H9 (cell line): ENCODE data around the gene HACE1. TPM values are rescaled to one million over a fixed set of nuclear protein-coding genes. Genes with fewer than 3 reads are reported as not detected.
"Not testable (repeated sequence)": the region's sequence is repeated elsewhere in the genome, so short reads cannot be mapped to it uniquely, and the experiment has no call there.

Experiments
- DNase-seq: peaks from one replicate; pipeline ENCODE4 v3.0.0-alpha.2; 2017
- H2AFZ ChIP-seq: one replicate; pipeline ENCODE4 v1.6.1; 2013; ENCODE audit warnings: mild to moderate bottlenecking, low read length, control low read depth, moderate library complexity
- H2AK5ac ChIP-seq: 2 replicates; pipeline ENCODE4 v1.6.1; 2013; ENCODE audit warnings: low read length, control low read depth, mixed read lengths; ENCODE audit not compliant: insufficient read length
- H2BK120ac ChIP-seq: one replicate; pipeline ENCODE4 v1.6.1; 2013; ENCODE audit warnings: low read depth, mild to moderate bottlenecking, low read length, control low read depth, inconsistent platforms; ENCODE audit not compliant: poor library complexity, severe bottlenecking
- H2BK12ac ChIP-seq: 2 replicates; pipeline ENCODE4 v1.6.1; 2013; ENCODE audit warnings: low read length, control low read depth, mixed read lengths, low read depth; ENCODE audit not compliant: insufficient read length
- H2BK15ac ChIP-seq: 2 replicates; pipeline ENCODE4 v1.6.1; 2013; ENCODE audit warnings: low read depth, low read length, control low read depth
- H2BK20ac ChIP-seq: one replicate; pipeline ENCODE4 v1.6.1; 2013; ENCODE audit warnings: low read depth, mild to moderate bottlenecking, low read length, control low read depth, inconsistent platforms; ENCODE audit not compliant: poor library complexity, severe bottlenecking
- H2BK5ac ChIP-seq: 2 replicates; pipeline ENCODE4 v1.6.1; 2013; ENCODE audit warnings: low read length, control low read depth, mixed read lengths; ENCODE audit not compliant: insufficient read length
- H3K14ac ChIP-seq: 2 replicates; pipeline ENCODE4 v1.6.1; 2013; ENCODE audit warnings: low read length, control low read depth; ENCODE audit not compliant: insufficient read depth
- H3K18ac ChIP-seq: 2 replicates; pipeline ENCODE4 v1.6.1; 2013; ENCODE audit warnings: low read depth, mild to moderate bottlenecking, mixed read lengths, low read length, control low read depth; ENCODE audit not compliant: insufficient read length
- H3K23ac ChIP-seq: 2 replicates; pipeline ENCODE4 v1.6.1; 2013; ENCODE audit warnings: low read length, control low read depth, mixed read lengths, low read depth; ENCODE audit not compliant: insufficient read length
- H3K23me2 ChIP-seq: 2 replicates; pipeline ENCODE4 v1.6.1; 2013; ENCODE audit warnings: low read depth, mild to moderate bottlenecking, mixed read lengths, low read length, control low read depth; ENCODE audit not compliant: insufficient read length, poor library complexity, severe bottlenecking
- H3K27ac ChIP-seq: 2 replicates; pipeline ENCODE4 v1.5.1; 2013; ENCODE audit warnings: low read length, control low read depth, mixed read lengths, low read depth; ENCODE audit not compliant: insufficient read length
- H3K27me3 ChIP-seq: 2 replicates; pipeline ENCODE4 v1.6.1; 2013; ENCODE audit warnings: low read length, control low read depth, inconsistent platforms; ENCODE audit not compliant: insufficient read depth
- H3K4ac ChIP-seq: 2 replicates; pipeline ENCODE4 v1.6.1; 2013; ENCODE audit warnings: low read depth, mild to moderate bottlenecking, control low read depth, inconsistent platforms, low read length, moderate library complexity
- H3K4me1 ChIP-seq: 2 replicates; pipeline ENCODE4 v1.6.1; 2013; ENCODE audit warnings: low read length, control low read depth, inconsistent platforms; ENCODE audit not compliant: insufficient read depth
- H3K4me2 ChIP-seq: 2 replicates; pipeline ENCODE4 v1.6.1; 2013; ENCODE audit warnings: low read length, control low read depth, mixed read lengths; ENCODE audit not compliant: insufficient read length, insufficient read depth
- H3K56ac ChIP-seq: 2 replicates; pipeline ENCODE4 v1.6.1; 2013; ENCODE audit warnings: low read depth, mild to moderate bottlenecking, mixed read lengths, low read length, control low read depth; ENCODE audit not compliant: insufficient read length
- H3K79me1 ChIP-seq: 2 replicates; pipeline ENCODE4 v1.6.1; 2013; ENCODE audit warnings: low read depth, mild to moderate bottlenecking, moderate library complexity, low read length, control low read depth, inconsistent platforms; ENCODE audit not compliant: insufficient read depth, poor library complexity, severe bottlenecking
- H3K79me2 ChIP-seq: 2 replicates; pipeline ENCODE4 v1.6.1; 2013; ENCODE audit warnings: low read length, control low read depth, inconsistent platforms; ENCODE audit not compliant: insufficient read depth
- H3K9ac ChIP-seq: 2 replicates; pipeline ENCODE4 v1.6.1; 2013; ENCODE audit warnings: low read length, control low read depth, mixed read lengths; ENCODE audit not compliant: insufficient read length; ENCODE audit errors: extremely low read depth
- H3K9me3 ChIP-seq: one replicate; pipeline ENCODE4 v1.6.1; 2013; ENCODE audit warnings: low read depth, low read length, inconsistent platforms; ENCODE audit not compliant: control insufficient read depth
- H3T11ph ChIP-seq: one replicate; pipeline ENCODE4 v1.6.1; 2013; ENCODE audit warnings: mild to moderate bottlenecking, low read length, control low read depth, inconsistent platforms
- H4K20me1 ChIP-seq: one replicate; pipeline ENCODE4 v1.6.1; 2013; ENCODE audit not compliant: control insufficient read depth, insufficient read length, insufficient read depth
- H4K5ac ChIP-seq: 2 replicates; pipeline ENCODE4 v1.6.1; 2013; ENCODE audit warnings: low read depth, mild to moderate bottlenecking, mixed read lengths, low read length, control low read depth; ENCODE audit not compliant: insufficient read length
- H4K8ac ChIP-seq: replicated peaks from 2 replicates; pipeline ENCODE4 v1.6.1; 2013; ENCODE audit warnings: low read length, control low read depth, mixed read lengths, low read depth; ENCODE audit not compliant: insufficient read length
- H4K91ac ChIP-seq: 2 replicates; pipeline ENCODE4 v1.6.1; 2013; ENCODE audit warnings: low read depth, mild to moderate bottlenecking, moderate library complexity, mixed read lengths, low read length, control low read depth; ENCODE audit not compliant: insufficient read length
- H3K27ac Mint-ChIP-seq, 3 experiments: 2 replicates in 2 of 3; 3 replicates in 1 of 3; pipeline ENCODE4 v1.8.0; 2020 to 2021; ENCODE audit warnings: mixed read lengths in 3 of 3, mild to moderate bottlenecking in 1 of 3, moderate library complexity in 1 of 3
- H3K27me3 Mint-ChIP-seq: 2 replicates; pipeline ENCODE4 v1.8.0; 2021; ENCODE audit warnings: low read depth, mild to moderate bottlenecking, moderate library complexity, mixed read lengths
- H3K36me3 Mint-ChIP-seq, 3 experiments: 2 replicates in 2 of 3; 3 replicates in 1 of 3; pipeline ENCODE4 v1.8.0; 2020 to 2021; ENCODE audit warnings: low read depth in 3 of 3, mixed read lengths in 3 of 3; ENCODE audit not compliant: insufficient read depth in 1 of 3
- H3K4me1 Mint-ChIP-seq, 2 experiments: 2 replicates each; pipeline ENCODE4 v1.8.0; 2020; ENCODE audit warnings: mixed read lengths in 2 of 2
- H3K4me3 Mint-ChIP-seq, 2 experiments: 2 replicates in 1 of 2; 3 replicates in 1 of 2; pipeline ENCODE4 v1.8.0; 2020 to 2021; ENCODE audit warnings: mild to moderate bottlenecking in 2 of 2, mixed read lengths in 2 of 2, moderate library complexity in 1 of 2
- H3K9me3 Mint-ChIP-seq, 2 experiments: 2 replicates in 1 of 2; 3 replicates in 1 of 2; pipeline ENCODE4 v1.8.0; 2020; ENCODE audit warnings: mild to moderate bottlenecking in 2 of 2, mixed read lengths in 2 of 2, moderate library complexity in 1 of 2
- WGBS: extraction: QIAGEN DNeasy Blood & Tissue Kit; methylation state at CpG from one replicate; pipeline ENCODE4 v1.1.7; 2013; ENCODE audit warnings: missing lambda C conversion rate, low lambda C conversion rate, mixed read lengths; ENCODE audit not compliant: insufficient read length; ENCODE audit errors: extremely low coverage; 5-methylcytosine and 5-hydroxymethylcytosine counted together
- total RNA-seq: library from RNA; stranded (reverse); gene quantifications from 2 replicates; pipeline ENCODE4 v1.2.1, GENCODE V29; 2021
- TF ChIP-seq, protein P1 (sequence below): fragments of 200-600 bp; sonication (generic); conservative IDR thresholded peaks from 3 replicates; pipeline ENCODE4 v1.8.0; 2021; ENCODE audit warnings: antibody characterized with exemption, mild to moderate bottlenecking

HACE1 gene
- total RNA-seq, 1 experiment from 2014 or later = 18.0 TPM

DNA sequence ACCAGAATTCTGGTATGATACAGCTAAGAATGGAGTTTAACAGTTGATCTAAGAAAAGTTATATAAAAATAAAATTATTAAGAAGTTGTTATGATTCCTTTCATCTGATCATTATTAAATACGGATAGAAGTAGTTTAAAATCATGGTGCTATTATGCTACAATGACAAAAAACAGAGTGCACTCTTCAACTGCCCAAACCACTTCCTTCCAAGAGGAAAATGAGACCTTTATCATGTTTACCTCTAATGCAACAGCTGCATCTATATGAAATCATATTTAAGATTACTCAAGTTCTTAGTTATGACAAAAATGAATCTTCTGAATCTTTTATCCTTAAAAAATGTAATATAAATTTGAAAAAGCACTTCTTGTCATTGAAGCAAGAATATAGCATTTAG is 31.2 kb downstream of the HACE1 start:
- H2BK15ac ChIP-seq = no peak overlapping the region
- no peak overlapping the region for H3K27ac Mint-ChIP-seq
- H2AK5ac ChIP-seq = no peak overlapping the region
- H4K5ac ChIP-seq = no peak overlapping the region
- no peaks in the 10 kb centered on the region for H3K4me1 Mint-ChIP-seq
- H3K14ac ChIP-seq = no peak overlapping the region
- no peak overlapping the region for H3T11ph ChIP-seq
- H3K27me3 Mint-ChIP-seq = no peaks in the 10 kb centered on the region
- H3K18ac ChIP-seq = no peak overlapping the region
- H4K91ac ChIP-seq = no peak overlapping the region
- H4K20me1 ChIP-seq = no peaks in the 10 kb centered on the region
- no peak overlapping the region for H2BK12ac ChIP-seq
- no peak overlapping the region for H3K9ac ChIP-seq
- no peaks in the 10 kb centered on the region for H3K79me2 ChIP-seq
- no peaks in the 10 kb centered on the region for H3K79me1 ChIP-seq
- no peaks in the 10 kb centered on the region for H3K23me2 ChIP-seq
- H3K9me3 Mint-ChIP-seq = peaks cover 6 to 13% of the 10 kb centered on the region in 2 experiments; a peak in 4 of 5 replicates
- H3K27ac ChIP-seq = no peak overlapping the region
- H3K4me1 ChIP-seq = no peaks in the 10 kb centered on the region
- H2BK5ac ChIP-seq = no peak overlapping the region
- H2BK20ac ChIP-seq = no peak overlapping the region
- H3K23ac ChIP-seq = no peak overlapping the region
- peaks cover 27 to 40% (median 39%) of the 10 kb centered on the region in 3 experiments for H3K36me3 Mint-ChIP-seq
- H3K56ac ChIP-seq = no peak overlapping the region
- no peaks in the 10 kb centered on the region for H3K9me3 ChIP-seq
- H3K4ac ChIP-seq = no peak overlapping the region
- H3K27me3 ChIP-seq = no peaks in the 10 kb centered on the region
- no peak for DNase-seq
- no peak overlapping the region for H2AFZ ChIP-seq
- H2BK120ac ChIP-seq = no peak overlapping the region
- TF ChIP-seq, protein P1, sequence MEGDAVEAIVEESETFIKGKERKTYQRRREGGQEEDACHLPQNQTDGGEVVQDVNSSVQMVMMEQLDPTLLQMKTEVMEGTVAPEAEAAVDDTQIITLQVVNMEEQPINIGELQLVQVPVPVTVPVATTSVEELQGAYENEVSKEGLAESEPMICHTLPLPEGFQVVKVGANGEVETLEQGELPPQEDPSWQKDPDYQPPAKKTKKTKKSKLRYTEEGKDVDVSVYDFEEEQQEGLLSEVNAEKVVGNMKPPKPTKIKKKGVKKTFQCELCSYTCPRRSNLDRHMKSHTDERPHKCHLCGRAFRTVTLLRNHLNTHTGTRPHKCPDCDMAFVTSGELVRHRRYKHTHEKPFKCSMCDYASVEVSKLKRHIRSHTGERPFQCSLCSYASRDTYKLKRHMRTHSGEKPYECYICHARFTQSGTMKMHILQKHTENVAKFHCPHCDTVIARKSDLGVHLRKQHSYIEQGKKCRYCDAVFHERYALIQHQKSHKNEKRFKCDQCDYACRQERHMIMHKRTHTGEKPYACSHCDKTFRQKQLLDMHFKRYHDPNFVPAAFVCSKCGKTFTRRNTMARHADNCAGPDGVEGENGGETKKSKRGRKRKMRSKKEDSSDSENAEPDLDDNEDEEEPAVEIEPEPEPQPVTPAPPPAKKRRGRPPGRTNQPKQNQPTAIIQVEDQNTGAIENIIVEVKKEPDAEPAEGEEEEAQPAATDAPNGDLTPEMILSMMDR = no peak
- no peak overlapping the region for H3K4me2 ChIP-seq
- no peak overlapping the region for H4K8ac ChIP-seq
- H3K4me3 Mint-ChIP-seq = no peak overlapping the region
- no CpG with 5 or more reads among the region's 1 CpG for WGBS

- H3K79me1 ChIP-seq, H2BK12ac ChIP-seq, H3K56ac ChIP-seq, H2BK15ac ChIP-seq, H2AFZ ChIP-seq, H2AK5ac ChIP-seq, H3K4me1 ChIP-seq, H3K27me3 ChIP-seq, H3K9me3 Mint-ChIP-seq, H2BK5ac ChIP-seq, H3K27ac Mint-ChIP-seq, H4K5ac ChIP-seq, H3K27me3 Mint-ChIP-seq, DNase-seq, H4K91ac ChIP-seq, H3K14ac ChIP-seq, H3T11ph ChIP-seq, H2BK20ac ChIP-seq, H3K79me2 ChIP-seq, H3K9ac ChIP-seq, H2BK120ac ChIP-seq, H3K4me3 Mint-ChIP-seq, H3K18ac ChIP-seq, H3K4me2 ChIP-seq, H3K23ac ChIP-seq, H4K8ac ChIP-seq, H3K4me1 Mint-ChIP-seq, H3K9me3 ChIP-seq, H3K4ac ChIP-seq, H3K23me2 ChIP-seq, H3K27ac ChIP-seq, H4K20me1 ChIP-seq: not testable (repeated sequence)
- H3K36me3 Mint-ChIP-seq = peaks cover 26 to 42% (median 39%) of the 10 kb centered on the region in 3 experiments
- no CpG with 5 or more reads among the region's 4 CpGs for WGBS
Measured at GRCh38 chr6:104820820-104821219, 38.9 kb downstream of the HACE1 start.
